Stimulated activated CD4-positive, alpha-beta T cell treated with anti-CD3 and anti-CD28 coated beads, TNF-alpha, amount 100 ng/mL, for 4 hours (primary cell): ENCODE measurements around the gene ATP8B3.

Experiments
- DNase-seq, 3 experiments: peaks; one replicate each; pipeline ENCODE4 v3.0.0-alpha.2; 2020; ENCODE audit warnings: low read depth in 3 of 3

Gene ATP8B3

GRCh38 chr19:1744822-1745563 is 67.1 kb downstream of the ATP8B3 start:
- DNase-seq, result no peak

GRCh38 chr19:1744133-1744665 is 67.9 kb downstream of the ATP8B3 start:
- DNase-seq, result no peak

GRCh38 chr19:1742989-1743696 is 68.9 kb downstream of the ATP8B3 start:
- DNase-seq, result no peak

GRCh38 chr19:1739960-1740629 is 72.0 kb downstream of the ATP8B3 start:
- DNase-seq, result no peak

GRCh38 chr19:1736927-1737326 is 75.1 kb downstream of the ATP8B3 start:
- no peak for DNase-seq

GRCh38 chr19:1736280-1736679 is 75.8 kb downstream of the ATP8B3 start:
- DNase-seq, result no peak

GRCh38 chr19:1734321-1734966 is 77.6 kb downstream of the ATP8B3 start:
- no peak for DNase-seq
